Ovary (tissue), 9 donors: ENCODE measurements around the gene ABHD17C. TPM values are rescaled to one million over a fixed set of nuclear protein-coding genes. Genes with fewer than 3 reads are reported as not detected.

Source experiments
- DNase-seq, 5 donors: peaks; one replicate each; pipeline ENCODE4 v3.0.0-alpha.2; 2019 to 2020
- H3K27ac ChIP-seq, 2 donors: fragments of 200-600 bp; one replicate each; pipeline versions ENCODE4 v1.5.1 to v1.8.0; 2019 to 2022
- H3K27me3 ChIP-seq: fragments of 200-600 bp; one replicate; pipeline ENCODE4 v1.8.0; 2022
- H3K36me3 ChIP-seq: fragments of 200-600 bp; sonication (generic); one replicate; pipeline ENCODE4 v1.5.1; 2019
- H3K4me1 ChIP-seq: one replicate; pipeline ENCODE4 v1.8.1; 2013; ENCODE audit warnings: mild to moderate bottlenecking, moderate library complexity; ENCODE audit not compliant: insufficient read depth
- H3K4me3 ChIP-seq: fragments of 200-600 bp; sonication (generic); one replicate; pipeline ENCODE4 v1.5.1; 2017
- H3K9me3 ChIP-seq, 2 donors: fragments of 200-600 bp in 1 of 2; sonication (generic) in 1 of 2; one replicate each; pipeline versions ENCODE4 v1.5.1 to v1.8.1; 2013 to 2019; ENCODE audit warnings: mild to moderate bottlenecking in 1 of 2, moderate library complexity in 1 of 2
- EP300 ChIP-seq: sonication (generic); formaldehyde crosslinking; IDR thresholded peaks from one replicate; pipeline ENCODE4 v1.6.1; 2017; ENCODE audit warnings: antibody characterized with exemption
- POLR2A ChIP-seq: fragments of 450-650 bp; IDR thresholded peaks from one replicate; pipeline ENCODE4 v1.6.1; 2017; ENCODE audit warnings: antibody characterized with exemption, mild to moderate bottlenecking, moderate library complexity
- WGBS, 3 donors: extraction: QIAGEN DNeasy Blood & Tissue Kit in 1 of 3; methylation state at CpG; one replicate each; pipeline versions ENCODE4 v1.1.5 to v1.1.7; 2013 to 2017; 5-methylcytosine and 5-hydroxymethylcytosine counted together
- intact Hi-C, 4 donors: fragments of 100-400 bp; cut with DNase I; formaldehyde crosslinking; loops; one replicate each; pipeline versions ENCODE4 v1.11.0 to v1.15.1; 2022 to 2023
- polyA plus RNA-seq, 2 donors: library from polyadenylated mRNA; stranded (reverse); fragments of 200-250 nt in 1 of 2; fragments of 350-450 nt in 1 of 2; fragmentation: Illumina TruSeq in 1 of 2; extraction: RNeasy Lipid Tissue Mini Kit (QIAGEN cat#74804) in 1 of 2; gene quantifications; one replicate each; pipeline ENCODE4 v1.2.3, GENCODE V29; 2013 to 2014
- total RNA-seq, 7 donors: library from RNA; depleted of rRNA in 2 of 7; stranded (reverse); fragments of >200 nt in 2 of 7; fragmentation: NEBNext Ultra II Directional in 3 of 7; extraction: Animal tissue kit (Norgen Biotek cat#: 25700) in 3 of 7; gene quantifications; one replicate each; pipeline versions ENCODE4 v1.1.0 to v1.2.4, GENCODE V29; 2016 to 2023
- TF ChIP-seq, protein P1 (sequence below), 3 donors: fragments of 450-650 bp in 2 of 3; fragments of 200-600 bp in 1 of 3; IDR thresholded peaks; one replicate each; pipeline versions ENCODE4 v1.5.1 to v1.8.0; 2016 to 2022; ENCODE audit warnings: antibody characterized with exemption in 3 of 3, mild to moderate bottlenecking in 1 of 3
- donor health status: DM: no; HTN: no; CAD: no; lungs with moderate emphysema.
- donor health status: DM: no; HTN: no; CAD: no.
- donor health status: Bipolar disorder and iron deficiency.
- donor health status: DM: yes; HTN: yes; CAD: no.
- donor health status: DM: no; HTN: no; CAD: no.
- donor health status: DM: yes; HTN: yes; CAD: no.

ABHD17C gene
- total and polyA plus RNA-seq, 9 donors: 1.2 to 5.6 (median 3.6) TPM

GRCh38 chr15:80689716-80690115 is 5.4 kb upstream of the ABHD17C start:
- intact Hi-C loops: no loop called here
- TF ChIP-seq EP300: no peak
- TF ChIP-seq, protein P1, sequence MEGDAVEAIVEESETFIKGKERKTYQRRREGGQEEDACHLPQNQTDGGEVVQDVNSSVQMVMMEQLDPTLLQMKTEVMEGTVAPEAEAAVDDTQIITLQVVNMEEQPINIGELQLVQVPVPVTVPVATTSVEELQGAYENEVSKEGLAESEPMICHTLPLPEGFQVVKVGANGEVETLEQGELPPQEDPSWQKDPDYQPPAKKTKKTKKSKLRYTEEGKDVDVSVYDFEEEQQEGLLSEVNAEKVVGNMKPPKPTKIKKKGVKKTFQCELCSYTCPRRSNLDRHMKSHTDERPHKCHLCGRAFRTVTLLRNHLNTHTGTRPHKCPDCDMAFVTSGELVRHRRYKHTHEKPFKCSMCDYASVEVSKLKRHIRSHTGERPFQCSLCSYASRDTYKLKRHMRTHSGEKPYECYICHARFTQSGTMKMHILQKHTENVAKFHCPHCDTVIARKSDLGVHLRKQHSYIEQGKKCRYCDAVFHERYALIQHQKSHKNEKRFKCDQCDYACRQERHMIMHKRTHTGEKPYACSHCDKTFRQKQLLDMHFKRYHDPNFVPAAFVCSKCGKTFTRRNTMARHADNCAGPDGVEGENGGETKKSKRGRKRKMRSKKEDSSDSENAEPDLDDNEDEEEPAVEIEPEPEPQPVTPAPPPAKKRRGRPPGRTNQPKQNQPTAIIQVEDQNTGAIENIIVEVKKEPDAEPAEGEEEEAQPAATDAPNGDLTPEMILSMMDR (IDR thresholded peaks at IDR 0.05): no peak
- no peak for TF ChIP-seq POLR2A
- no peak for DNase-seq
- no peaks in the 10 kb centered on the region for H3K27me3 ChIP-seq
- H3K9me3 ChIP-seq: no peaks in the 10 kb centered on the region
- no peaks in the 10 kb centered on the region for H3K4me1 ChIP-seq
- WGBS, 3 donors: 50 to 67% (median 55%) methylated on average over 5 of the region's 5 CpGs
- no peak overlapping the region for H3K27ac ChIP-seq
- no peak overlapping the region for H3K4me3 ChIP-seq
- no peaks in the 10 kb centered on the region for H3K36me3 ChIP-seq

DNA sequence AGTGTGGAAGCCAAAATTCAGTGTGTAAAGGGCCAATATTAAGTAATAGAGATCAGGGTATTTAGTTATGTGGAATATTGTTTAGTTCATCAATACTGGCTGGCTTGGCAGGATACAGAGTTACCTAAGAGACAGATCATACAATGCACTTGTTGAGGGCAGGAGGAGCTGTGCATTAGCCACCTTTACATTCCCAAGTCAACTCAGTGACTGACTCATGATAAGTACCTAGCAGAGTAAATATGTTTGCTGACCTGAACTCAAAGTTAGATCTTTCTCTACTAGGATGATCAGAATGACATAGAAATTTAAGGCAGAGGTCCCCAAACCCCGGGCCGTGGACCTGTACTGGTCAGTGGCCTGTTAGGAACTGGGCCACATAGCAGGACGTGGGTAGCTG is 3.5 kb upstream of the ABHD17C start:
- intact Hi-C loops: no loop called here
- no peaks in the 10 kb centered on the region for H3K9me3 ChIP-seq
- H3K27me3 ChIP-seq: no peaks in the 10 kb centered on the region
- H3K4me3 ChIP-seq: no peak overlapping the region
- H3K27ac ChIP-seq: no peak overlapping the region
- H3K36me3 ChIP-seq: no peaks in the 10 kb centered on the region
- DNase-seq: no peak
- peaks cover under 1% of the 10 kb centered on the region for H3K4me1 ChIP-seq
- 91 to 93% (median 91%) methylated on average over 3 of the region's 3 CpGs for WGBS, 3 donors
- TF ChIP-seq POLR2A (no peak), EP300 (no peak)
- TF ChIP-seq, protein P1 (IDR thresholded peaks at IDR 0.05): no peak

DNA sequence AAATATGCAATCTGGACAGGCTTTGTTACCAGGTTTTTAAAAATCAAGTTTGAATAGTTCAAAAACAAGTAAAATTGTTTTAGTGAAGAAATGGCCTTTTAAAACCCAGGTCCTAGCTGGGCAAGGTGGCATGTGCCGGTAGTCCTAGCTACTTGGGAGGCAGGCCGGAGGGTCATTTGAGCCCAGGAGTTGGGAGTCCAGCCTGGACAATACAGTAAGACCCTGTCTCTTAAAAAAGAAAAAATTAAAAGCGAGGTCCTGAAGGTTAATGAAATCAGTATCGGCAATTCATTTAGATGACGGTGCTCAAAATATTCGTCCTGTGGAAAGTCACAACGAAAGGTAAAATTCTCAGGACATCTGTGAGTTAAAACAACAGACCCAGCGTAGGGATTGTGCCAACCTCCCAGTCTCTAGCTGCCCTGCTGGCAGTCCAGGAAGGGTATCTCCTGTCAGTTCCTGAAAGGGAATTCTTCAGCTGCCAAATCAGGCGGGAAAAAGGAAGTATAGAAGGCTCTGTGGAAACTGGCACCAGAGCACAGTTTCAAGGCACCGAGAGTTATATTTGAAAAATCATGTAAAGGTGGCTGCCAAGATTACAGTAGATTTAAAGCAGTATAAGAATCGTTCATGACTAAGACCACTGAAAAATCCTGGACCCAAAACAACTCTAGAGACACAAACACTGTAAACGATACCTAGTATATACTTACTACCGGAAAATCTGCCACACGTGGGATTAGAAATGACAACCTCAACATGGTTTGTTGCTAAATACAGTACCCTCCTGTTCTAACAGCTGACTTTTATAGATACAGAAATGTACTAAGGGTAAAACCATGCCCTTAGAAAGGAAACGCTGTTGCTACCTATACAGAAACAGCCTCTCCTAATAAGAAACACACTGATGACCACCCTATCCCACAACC is 1.2 kb upstream of the ABHD17C start:
- H3K27ac ChIP-seq: peak overlapping the region; percentile 61 to 72
- no peak for DNase-seq
- H3K27me3 ChIP-seq: no peaks in the 10 kb centered on the region
- H3K4me3 ChIP-seq: peak overlapping the region; percentile 67
- WGBS, 3 donors: 41 to 44% (median 42%) methylated on average over 15 of the region's 15 CpGs
- TF ChIP-seq, protein P1 (IDR thresholded peaks at IDR 0.05): no peak
- TF ChIP-seq EP300: no peak
- TF ChIP-seq POLR2A: no peak
- peaks cover 5% of the 10 kb centered on the region for H3K4me1 ChIP-seq
- H3K9me3 ChIP-seq: no peaks in the 10 kb centered on the region
- no peaks in the 10 kb centered on the region for H3K36me3 ChIP-seq
- intact Hi-C loops: no loop called here

DNA sequence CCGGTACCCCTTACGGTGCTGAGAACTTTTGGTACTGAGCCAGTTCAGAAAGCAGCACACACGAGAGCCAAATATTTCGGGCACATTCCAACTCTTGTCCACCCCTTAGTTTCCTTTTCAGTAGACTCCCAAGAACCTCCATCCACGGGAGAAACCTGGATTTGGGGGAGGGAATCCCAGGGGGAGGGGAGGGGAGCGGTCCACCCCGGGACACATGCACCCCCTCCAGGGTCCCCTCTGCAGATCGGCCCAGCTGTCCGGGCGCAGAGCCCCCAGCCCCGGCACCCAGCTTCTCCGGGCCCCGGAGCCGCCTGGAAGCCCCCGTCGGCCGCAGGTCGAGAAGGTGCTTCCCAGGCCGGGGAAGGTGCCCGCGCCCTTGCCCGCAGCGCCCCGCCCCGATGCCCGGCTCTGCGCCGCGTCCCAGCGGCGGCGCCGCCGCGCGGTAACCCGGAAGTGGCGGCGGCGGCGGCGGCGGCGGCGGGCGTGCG is 455 bp upstream of the ABHD17C start:
- Histone ChIP-seq H3K27ac (peak overlapping the region; percentile 61 to 72), H3K36me3 (no peaks in the 10 kb centered on the region), H3K4me3 (peak overlapping the region; percentile 67), H3K9me3 (no peaks in the 10 kb centered on the region), H3K27me3 (no peaks in the 10 kb centered on the region), H3K4me1 (peaks cover 5% of the 10 kb centered on the region)
- DNase-seq: peak; percentile 19 to 57 (median 36)
- no peak for TF ChIP-seq POLR2A
- 0 to 2% (median 0%) methylated on average over 24 to 47 of the region's 47 CpGs for whole genome bisulfite sequencing, 3 donors
- intact Hi-C loops: no loop called here
